HG03066 (cell line): ENCODE data around the gene LAMA2.
"Not testable (repeated sequence)": the region's sequence is repeated elsewhere in the genome, so short reads cannot be mapped to it uniquely, and the experiment has no call there.

Source experiments
- ATAC-seq: cut with Tn5 transposase; IDR thresholded peaks from one replicate; pipeline ENCODE4 v1.9.1; 2021; ENCODE audit warnings: low read depth; ENCODE audit not compliant: unreplicated experiment

Gene LAMA2

GRCh38 chr6:129162605-129163004 is 279.7 kb downstream of the LAMA2 start:
- ATAC-seq = no peak

DNA sequence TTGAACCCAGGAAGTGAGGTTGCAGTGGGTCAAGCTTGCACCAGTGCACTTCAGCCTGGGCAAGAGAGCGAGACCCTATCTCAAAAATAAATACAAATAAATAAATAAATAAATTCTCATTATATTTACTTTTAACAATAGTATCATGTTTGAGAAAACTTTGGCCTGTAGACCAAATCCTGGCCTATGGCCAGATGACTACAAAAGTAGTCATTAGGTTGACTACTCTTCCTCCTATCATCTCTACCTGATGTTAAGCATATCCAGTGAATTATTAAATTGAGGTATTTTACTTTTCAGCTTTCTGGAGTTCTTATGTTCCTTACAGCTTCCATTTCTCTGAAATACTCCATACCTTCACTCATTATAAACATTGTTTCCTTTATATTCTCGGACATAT is 280.6 kb downstream of the LAMA2 start:
- ATAC-seq = no peak

DNA sequence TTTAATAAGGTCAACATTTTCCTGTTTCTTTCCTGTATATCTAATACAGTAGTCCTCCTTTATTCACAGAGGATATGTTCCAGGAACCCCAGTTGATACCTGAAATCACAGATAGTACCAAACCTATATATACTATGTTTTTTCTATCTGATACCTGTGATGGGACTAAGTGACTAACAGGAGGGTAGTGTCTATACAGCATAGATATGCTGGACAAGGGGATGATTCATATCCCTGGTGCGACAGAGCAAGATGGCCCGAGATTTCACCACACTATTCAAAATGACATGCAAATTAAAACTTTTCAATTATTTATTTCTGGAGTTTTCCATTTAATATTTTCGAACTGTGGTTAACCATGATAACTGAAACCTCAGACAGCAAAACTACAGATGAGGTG is 281.1 kb downstream of the LAMA2 start:
- ATAC-seq = no peak

- not testable (repeated sequence) for ATAC-seq
Observed at GRCh38 chr6:129172279-129172995, 289.5 kb downstream of the LAMA2 start.

GRCh38 chr6:129175066-129175465 is 292.1 kb downstream of the LAMA2 start:
- ATAC-seq = no peak

DNA sequence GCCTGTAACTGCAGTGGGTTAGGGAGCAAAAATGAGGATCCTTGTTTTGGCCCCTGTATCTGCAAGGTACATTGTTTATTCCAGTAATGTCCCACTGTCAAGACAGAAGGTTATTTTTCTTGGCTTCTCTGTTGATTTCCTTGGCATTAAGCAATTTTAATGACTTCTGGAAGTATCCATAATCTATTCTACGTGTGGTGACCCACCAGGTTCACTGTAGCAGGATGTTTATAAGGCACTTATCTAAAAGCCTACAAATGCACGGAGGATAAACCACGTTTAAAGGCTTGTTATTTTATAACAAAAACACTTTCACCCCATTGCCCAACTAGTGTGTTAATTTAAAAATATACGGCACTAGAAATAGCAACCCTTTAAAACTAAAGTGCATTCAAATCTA is 294.9 kb downstream of the LAMA2 start:
- no peak for ATAC-seq

GRCh38 chr6:129179283-129179682 is 296.3 kb downstream of the LAMA2 start:
- ATAC-seq = no peak

DNA sequence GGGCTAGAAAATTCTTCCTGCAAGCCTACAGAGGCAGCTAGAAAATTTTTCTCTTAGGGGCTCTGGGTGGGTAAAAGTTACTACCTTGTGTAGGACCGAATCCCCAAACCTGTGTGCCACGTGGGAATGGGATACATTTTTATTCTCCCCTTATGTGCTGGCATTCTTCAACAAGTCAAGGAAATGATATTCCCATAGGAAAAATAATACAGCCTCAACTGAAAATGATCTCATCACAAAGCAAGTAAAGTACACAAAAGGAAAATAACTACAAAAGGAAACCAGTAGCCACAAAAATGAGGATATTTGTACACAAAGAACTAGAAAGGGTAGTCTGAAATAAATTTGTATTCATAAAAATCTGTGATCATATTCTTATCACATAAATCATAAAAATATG is 298.1 kb downstream of the LAMA2 start:
- no peak for ATAC-seq

DNA sequence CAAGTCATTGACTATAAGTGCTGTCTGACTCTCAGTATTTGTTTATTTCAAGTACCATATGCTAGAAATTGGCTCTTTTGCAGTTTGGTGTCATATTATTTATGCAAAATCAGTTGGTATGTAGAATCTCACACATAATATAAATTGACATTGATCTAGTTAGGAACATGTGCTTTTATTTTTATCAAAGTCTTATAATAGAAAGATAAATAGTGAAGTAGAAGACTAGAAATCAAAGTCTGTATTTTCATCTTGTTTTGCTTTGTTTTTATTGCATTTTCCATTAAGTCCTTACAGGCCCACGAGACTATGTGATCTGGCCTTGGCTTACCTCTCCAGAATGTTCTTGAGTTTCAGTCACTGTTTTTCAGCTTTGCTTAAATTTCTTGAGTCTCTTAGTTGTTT is 300.3 kb downstream of the LAMA2 start:
- no peak for ATAC-seq

DNA sequence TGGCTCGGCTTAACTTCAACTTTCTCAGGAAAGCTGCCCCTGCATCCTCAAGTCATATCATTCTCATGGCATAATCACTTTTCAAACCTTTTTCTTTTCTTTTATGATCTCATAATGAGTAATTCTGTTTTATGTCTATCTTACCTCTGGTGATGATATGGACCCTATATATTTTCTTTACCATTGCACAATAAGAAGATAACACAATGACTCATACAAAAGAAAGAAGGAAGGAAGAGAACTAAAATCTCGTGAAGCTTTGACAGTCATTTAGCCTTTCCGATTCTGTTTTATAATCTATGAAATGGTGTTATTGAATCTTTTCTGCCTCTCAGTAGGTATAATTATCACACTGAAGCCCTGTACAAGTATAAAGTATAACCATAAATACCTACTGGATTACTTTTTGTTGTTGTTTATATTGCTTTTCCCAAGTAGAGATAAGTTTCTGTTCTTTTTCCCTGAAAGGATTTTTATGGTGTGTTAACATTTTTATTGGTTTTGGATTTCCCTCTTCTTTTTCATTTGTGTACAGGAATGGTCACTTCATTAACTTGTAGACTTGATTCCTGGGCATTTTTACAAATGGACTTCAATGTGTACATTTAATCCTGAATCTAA is 300.9 kb downstream of the LAMA2 start:
- no peak for ATAC-seq

GRCh38 chr6:129184324-129184723 is 301.4 kb downstream of the LAMA2 start:
- no peak for ATAC-seq

- no peak for ATAC-seq
Observed at GRCh38 chr6:129184808-129185366, 301.9 kb downstream of the LAMA2 start.

GRCh38 chr6:129186988-129187387 is 304.1 kb downstream of the LAMA2 start:
- no peak for ATAC-seq

GRCh38 chr6:129188306-129188705 is 305.4 kb downstream of the LAMA2 start:
- ATAC-seq = no peak

DNA sequence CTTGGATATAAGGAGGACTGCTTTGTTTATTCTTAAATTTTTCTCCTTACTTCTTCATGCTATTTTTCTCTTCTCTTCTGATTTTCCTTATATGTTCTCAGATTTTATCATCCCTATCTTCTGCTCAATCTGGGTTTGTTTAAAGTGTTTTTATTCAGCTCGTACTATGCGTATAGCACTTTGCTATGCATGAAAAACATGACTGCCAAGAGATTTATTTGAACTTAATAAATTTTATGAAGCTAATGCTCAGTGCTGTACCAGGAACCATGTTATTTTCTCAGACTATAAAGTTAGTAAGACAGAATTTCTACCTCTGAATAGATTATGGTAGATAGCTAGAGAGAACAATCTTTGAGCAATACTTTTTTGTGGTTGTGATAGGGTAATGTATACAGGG is 305.9 kb downstream of the LAMA2 start:
- ATAC-seq = no peak

GRCh38 chr6:129189266-129189665 is 306.3 kb downstream of the LAMA2 start:
- ATAC-seq = no peak

DNA sequence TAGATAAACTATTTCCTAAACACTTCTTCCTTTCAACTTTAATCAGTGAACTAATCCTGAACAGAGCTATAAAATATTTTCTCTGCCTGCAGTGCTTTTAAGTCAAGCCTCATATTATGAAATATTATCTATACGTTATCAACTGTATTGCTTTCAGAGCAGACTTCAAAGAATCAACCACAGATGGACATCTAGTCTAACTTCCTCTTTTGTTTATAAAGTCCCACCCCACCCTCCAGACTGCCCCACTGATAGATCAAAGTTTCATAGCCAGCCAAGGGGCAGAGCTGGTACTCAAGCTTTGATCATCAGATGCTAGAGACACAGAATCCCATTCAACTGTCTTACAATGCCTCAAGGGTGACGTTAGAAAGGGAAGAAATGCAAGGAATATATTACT is 308.3 kb downstream of the LAMA2 start:
- no peak for ATAC-seq

DNA sequence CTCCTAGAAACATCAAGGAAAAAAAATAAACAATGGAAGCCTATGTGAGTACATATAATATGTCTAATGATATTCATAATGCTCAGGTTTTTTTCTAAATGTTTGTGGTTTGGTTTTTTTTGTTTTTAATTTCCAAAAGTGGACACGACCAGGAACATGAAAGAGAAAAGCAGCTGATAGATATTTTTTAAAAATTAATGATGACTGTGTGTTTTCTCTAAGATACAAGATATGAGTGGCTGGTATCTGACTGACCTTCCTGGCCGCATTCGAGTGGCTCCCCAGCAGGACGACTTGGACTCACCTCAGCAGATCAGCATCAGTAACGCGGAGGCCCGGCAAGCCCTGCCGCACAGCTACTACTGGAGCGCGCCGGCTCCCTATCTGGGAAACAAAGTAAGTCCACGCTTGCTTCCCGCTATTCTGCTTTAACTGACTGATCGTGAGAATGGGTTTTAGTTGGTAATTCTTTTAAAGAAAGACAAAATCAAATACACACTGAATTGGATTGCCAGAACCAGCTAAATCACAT is 309.6 kb downstream of the LAMA2 start:
- no peak for ATAC-seq

DNA sequence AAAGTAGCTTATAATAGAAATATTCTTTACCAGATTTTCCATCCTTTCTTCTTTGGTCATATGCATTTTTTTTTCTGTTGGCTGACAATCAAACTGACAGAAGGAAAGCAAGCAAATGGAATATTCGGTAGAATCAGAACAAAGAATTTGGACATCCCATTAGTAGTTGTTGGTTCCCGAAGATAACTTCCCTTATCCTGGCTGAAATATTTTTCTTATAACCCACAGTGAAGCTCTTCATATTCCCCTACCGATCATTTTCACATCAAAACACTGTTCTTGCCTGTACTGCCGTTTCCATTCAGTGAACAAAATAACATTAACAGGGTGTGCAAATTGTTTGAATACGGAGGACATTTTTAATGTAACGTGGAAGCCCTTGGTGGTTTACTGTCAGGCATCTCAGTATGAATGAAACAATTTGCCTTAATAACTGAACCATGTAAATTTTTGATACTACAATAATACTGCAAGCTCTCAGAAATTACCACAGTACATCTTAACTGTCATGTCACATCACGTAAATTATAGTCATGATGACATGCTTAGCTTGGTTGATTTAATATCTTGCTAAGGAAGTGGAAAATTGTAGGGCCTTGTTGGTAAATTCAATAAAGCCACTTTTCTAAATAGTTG is 311.5 kb downstream of the LAMA2 start:
- ATAC-seq = no peak

GRCh38 chr6:129195161-129195560 is 312.2 kb downstream of the LAMA2 start:
- no peak for ATAC-seq

DNA sequence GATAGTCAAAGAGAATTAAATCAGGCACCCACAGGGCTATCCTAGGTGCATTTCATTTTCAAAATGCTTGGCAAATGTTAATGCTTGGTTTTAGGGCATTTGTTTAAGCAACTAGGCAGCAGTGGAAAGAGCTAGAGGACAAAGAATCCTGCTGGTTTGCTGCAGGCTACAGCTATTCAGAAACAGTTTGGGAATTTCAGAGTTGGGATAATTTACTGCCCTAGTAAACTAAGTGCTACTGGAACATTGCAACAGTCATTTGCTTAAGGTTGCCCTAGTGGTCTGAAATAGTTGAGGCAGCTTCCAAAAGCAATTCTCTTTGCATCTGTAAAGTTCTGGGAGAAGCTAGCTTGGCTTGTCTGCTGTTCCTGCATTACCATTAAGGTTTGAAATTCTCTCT is 312.7 kb downstream of the LAMA2 start:
- ATAC-seq = no peak
